HL-60 (cell line): ENCODE measurements around the gene TBC1D8B.
"Not testable (repeated sequence)": the region's sequence is repeated elsewhere in the genome, so short reads cannot be mapped to it uniquely, and the experiment has no call there.

Experiments used
- DNase-seq, 2 experiments: peaks; one replicate each; pipeline ENCODE4 v3.0.0-alpha.2; 2010 to 2020; ENCODE audit warnings: low read depth in 1 of 2, low spot score in 1 of 2
- H3K27ac ChIP-seq: fragments of 250-450 bp; sonication (Bioruptor Pico); replicated peaks from 2 replicates; pipeline ENCODE4 v1.5.1; 2020; ENCODE audit warnings: mild to moderate bottlenecking, moderate library complexity
- H3K27me3 ChIP-seq: fragments of 250-450 bp; sonication (Bioruptor Pico); 2 replicates; pipeline ENCODE4 v1.5.1; 2021; ENCODE audit warnings: mild to moderate bottlenecking, moderate library complexity; ENCODE audit not compliant: insufficient read depth, poor library complexity, severe bottlenecking
- H3K4me3 ChIP-seq: replicated peaks from 2 replicates; pipeline ENCODE4 v1.5.1; 2011; ENCODE audit warnings: mild to moderate bottlenecking, control low read depth, low read length; ENCODE audit not compliant: insufficient read depth
- GABPA ChIP-seq: IDR thresholded peaks from 2 replicates; pipeline ENCODE4 v1.6.1; 2012; ENCODE audit warnings: low read depth
- POLR2AphosphoS5 ChIP-seq: IDR thresholded peaks from 2 replicates; pipeline ENCODE4 v1.6.1; 2012; ENCODE audit warnings: low read depth
- SPI1 ChIP-seq: IDR thresholded peaks from 2 replicates; pipeline ENCODE4 v1.6.1; 2012; ENCODE audit warnings: low read depth, mild to moderate bottlenecking, borderline replicate concordance
- TF ChIP-seq, protein P1 (sequence below): IDR thresholded peaks from one replicate; pipeline ENCODE4 v1.5.1; 2011; ENCODE audit warnings: low read length, control low read depth, inconsistent platforms; ENCODE audit not compliant: insufficient read depth
- TF ChIP-seq, protein P2 (sequence below): IDR thresholded peaks from 2 replicates; pipeline ENCODE4 v1.6.1; 2012; ENCODE audit warnings: low read depth; ENCODE audit not compliant: insufficient replicate concordance

Gene TBC1D8B

DNA sequence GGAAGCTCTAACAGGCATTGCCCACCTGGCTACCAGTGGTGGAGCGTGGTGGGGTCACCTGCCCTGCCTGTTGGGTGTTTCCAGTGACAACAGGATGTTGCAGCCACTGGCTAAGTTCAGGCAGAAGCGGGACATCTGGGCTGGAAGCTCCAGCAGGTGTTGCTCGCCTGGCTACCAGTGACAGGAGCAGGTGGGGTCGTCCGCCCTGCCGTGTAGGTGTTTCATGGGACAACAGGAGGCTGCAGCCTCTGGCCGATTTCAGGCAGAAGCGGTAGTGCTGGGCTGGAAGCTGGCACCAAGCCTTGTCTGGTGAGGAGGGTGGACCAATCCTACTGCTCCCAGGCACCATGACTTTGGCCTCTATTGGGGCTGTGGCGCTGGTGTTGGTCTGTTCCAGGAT, 61.2 kb downstream of the TBC1D8B start:
- Histone ChIP-seq H3K27ac (no peak overlapping the region), H3K4me3 (no peak overlapping the region), H3K27me3 (no peaks in the 10 kb centered on the region)
- no peak for TF ChIP-seq POLR2AphosphoS5
- TF ChIP-seq, protein P1, sequence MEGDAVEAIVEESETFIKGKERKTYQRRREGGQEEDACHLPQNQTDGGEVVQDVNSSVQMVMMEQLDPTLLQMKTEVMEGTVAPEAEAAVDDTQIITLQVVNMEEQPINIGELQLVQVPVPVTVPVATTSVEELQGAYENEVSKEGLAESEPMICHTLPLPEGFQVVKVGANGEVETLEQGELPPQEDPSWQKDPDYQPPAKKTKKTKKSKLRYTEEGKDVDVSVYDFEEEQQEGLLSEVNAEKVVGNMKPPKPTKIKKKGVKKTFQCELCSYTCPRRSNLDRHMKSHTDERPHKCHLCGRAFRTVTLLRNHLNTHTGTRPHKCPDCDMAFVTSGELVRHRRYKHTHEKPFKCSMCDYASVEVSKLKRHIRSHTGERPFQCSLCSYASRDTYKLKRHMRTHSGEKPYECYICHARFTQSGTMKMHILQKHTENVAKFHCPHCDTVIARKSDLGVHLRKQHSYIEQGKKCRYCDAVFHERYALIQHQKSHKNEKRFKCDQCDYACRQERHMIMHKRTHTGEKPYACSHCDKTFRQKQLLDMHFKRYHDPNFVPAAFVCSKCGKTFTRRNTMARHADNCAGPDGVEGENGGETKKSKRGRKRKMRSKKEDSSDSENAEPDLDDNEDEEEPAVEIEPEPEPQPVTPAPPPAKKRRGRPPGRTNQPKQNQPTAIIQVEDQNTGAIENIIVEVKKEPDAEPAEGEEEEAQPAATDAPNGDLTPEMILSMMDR = no peak
- TF ChIP-seq, protein P2, sequence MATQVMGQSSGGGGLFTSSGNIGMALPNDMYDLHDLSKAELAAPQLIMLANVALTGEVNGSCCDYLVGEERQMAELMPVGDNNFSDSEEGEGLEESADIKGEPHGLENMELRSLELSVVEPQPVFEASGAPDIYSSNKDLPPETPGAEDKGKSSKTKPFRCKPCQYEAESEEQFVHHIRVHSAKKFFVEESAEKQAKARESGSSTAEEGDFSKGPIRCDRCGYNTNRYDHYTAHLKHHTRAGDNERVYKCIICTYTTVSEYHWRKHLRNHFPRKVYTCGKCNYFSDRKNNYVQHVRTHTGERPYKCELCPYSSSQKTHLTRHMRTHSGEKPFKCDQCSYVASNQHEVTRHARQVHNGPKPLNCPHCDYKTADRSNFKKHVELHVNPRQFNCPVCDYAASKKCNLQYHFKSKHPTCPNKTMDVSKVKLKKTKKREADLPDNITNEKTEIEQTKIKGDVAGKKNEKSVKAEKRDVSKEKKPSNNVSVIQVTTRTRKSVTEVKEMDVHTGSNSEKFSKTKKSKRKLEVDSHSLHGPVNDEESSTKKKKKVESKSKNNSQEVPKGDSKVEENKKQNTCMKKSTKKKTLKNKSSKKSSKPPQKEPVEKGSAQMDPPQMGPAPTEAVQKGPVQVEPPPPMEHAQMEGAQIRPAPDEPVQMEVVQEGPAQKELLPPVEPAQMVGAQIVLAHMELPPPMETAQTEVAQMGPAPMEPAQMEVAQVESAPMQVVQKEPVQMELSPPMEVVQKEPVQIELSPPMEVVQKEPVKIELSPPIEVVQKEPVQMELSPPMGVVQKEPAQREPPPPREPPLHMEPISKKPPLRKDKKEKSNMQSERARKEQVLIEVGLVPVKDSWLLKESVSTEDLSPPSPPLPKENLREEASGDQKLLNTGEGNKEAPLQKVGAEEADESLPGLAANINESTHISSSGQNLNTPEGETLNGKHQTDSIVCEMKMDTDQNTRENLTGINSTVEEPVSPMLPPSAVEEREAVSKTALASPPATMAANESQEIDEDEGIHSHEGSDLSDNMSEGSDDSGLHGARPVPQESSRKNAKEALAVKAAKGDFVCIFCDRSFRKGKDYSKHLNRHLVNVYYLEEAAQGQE = no peak
- no peak for TF ChIP-seq SPI1
- TF ChIP-seq GABPA = no peak
- DNase-seq = no peak

- H3K4me3 ChIP-seq, H3K27me3 ChIP-seq, DNase-seq, H3K27ac ChIP-seq: not testable (repeated sequence)
Measured at GRCh38 chrX:106872796-106873195, 70.3 kb downstream of the TBC1D8B start.

- no peak overlapping the region for H3K27ac ChIP-seq
- no peaks in the 10 kb centered on the region for H3K27me3 ChIP-seq
- TF ChIP-seq, protein P1 = peak; percentile 21
- TF ChIP-seq SPI1 = no peak
- no peak overlapping the region for H3K4me3 ChIP-seq
- DNase-seq = peak in 1 of 2 experiments; percentile 5
Measured at GRCh38 chrX:106874075-106874474, 71.6 kb downstream of the TBC1D8B start.

DNA sequence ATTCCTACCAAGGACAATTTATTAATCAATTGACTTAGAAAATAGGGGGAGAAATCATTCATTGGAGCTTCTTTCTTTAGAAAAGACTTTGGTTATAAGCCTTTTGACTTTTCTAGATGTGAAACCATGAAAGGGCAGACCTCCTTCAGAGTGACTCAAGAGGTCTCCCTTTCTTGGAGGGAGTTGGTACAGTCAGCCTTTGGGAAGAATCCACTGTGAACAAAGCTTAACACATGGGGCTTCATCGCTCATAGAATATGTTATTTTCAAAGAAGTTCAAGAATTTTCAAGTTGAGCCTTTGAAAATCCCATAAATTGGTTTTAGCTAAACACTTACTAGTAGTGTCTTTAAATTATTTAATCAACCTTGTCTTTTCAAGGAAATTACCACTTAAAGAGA, 72.7 kb downstream of the TBC1D8B start:
- Histone ChIP-seq H3K4me3 (no peak overlapping the region), H3K27ac (no peak overlapping the region), H3K27me3 (no peaks in the 10 kb centered on the region)
- TF ChIP-seq GABPA (no peak), POLR2AphosphoS5 (no peak), SPI1 (no peak)
- TF ChIP-seq, protein P1 = no peak
- TF ChIP-seq, protein P2 = no peak
- DNase-seq = no peak
